NCI-H2171 treated with DMSO at 0.1 percent for 48 hours (cell line): Measurements from ENCODE around the gene MRM2.

Experiments
- DNase-seq: peaks from one replicate; lab custom pipeline; 2025; lab: John Stamatoyannopoulos, UW

MRM2 gene

DNA sequence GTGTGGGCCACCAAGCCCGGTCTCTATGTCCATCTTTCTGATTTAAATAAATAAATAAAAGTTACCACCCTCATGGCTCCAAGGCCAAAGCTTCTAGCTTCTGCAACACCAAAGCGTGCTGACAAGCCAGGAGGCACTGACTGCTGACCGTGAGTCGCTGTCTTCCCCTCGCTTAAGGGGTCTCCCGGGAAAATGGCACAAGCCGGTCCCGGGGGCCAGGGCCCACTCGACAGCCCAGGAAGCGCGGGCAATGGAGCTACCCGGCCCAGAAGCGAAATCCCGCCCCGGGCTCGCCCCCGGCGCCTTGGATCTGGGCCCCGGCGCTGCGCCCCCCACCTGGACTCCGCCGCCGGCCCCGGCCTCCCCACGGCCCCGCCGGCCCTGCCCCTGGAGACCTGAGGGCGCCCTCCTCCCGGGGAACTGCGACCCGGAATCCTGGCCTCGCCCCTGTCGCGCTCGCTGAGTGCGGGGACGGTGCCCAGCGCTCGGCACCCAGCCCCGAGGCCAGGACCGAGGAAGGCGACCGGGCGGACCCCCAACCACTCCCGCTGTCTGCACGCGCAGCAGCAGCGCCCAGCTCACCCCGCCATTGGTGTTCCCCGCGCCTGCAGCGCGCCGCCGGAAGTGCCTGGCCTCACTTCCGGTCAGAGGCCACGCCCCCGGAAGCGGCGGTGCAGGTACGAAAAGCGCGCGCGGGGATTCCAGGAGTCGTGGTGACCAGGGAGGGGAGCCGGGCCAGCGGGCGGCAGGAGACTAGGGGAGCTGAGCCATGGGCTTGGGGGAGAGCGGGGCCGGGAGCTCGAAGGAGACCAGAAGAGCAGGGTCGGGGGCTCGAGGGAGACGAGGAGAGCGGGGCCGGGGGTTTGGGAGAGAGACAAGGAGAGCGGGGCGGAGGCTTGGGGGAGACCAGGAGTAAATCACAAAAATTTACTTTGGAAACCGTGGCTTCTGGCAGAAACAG lies at the start of gene MRM2, which contains the start of gene NUDT1:
TSS of gene MRM2 (minus strand) at position 626 of the 961 bp plus-strand sequence. CDS start at position 590, 36 bp downstream.
TSS of gene NUDT1 (plus strand) at position 647 of the 961 bp plus-strand sequence. CDS start 2,349 bp downstream, outside the sequence.
- peak; percentile 61 for DNase-seq

- no peak for DNase-seq
Measured at GRCh38 chr7:2290877-2291276, 48.9 kb upstream of the MRM2 start.

DNA sequence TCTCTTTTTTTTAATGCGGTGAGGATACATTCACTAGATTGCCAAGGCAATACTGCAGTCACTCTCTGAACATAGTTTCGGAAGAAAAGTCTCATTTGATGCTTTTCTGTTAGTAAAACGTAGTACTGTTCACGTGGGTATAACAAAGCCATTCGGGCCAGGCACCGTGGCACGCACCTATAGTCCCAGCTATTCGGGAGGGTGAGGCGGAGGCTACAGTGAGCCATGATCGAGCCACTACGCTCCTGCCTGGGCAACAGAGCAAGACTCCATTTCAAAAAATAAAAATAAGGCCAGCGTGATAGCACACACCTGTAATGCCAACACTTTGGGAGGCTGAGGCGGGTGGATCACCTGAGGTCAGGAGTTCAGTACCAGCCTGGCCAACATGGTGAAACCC lies 47.6 kb upstream of the MRM2 start:
- DNase-seq: no peak

GRCh38 chr7:2289111-2289586 lies 47.1 kb upstream of the MRM2 start:
- DNase-seq: no peak

- no peak for DNase-seq
Measured at GRCh38 chr7:2288503-2288902, 46.5 kb upstream of the MRM2 start.

GRCh38 chr7:2287745-2288144 lies 45.7 kb upstream of the MRM2 start:
- no peak for DNase-seq

DNA sequence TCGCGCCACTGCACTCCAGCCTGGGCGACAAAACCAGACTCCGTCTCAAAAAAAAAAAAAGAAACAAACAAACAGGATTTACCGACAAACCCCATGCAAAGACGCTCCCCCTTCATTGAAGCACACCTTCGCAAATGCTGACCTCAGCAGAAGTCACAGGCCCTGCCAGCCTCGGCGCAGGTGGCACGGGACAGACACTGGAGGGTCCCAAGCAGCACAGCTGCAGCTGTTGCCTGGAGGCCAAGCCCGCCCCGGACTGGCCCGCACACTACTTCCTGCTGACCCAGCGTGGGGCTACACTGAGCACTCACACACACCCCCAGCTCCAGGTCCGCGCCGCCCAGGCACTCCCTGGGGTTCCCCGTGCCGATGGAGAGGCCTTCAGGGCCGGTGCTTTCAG lies 41.1 kb upstream of the MRM2 start:
- no peak for DNase-seq

DNA sequence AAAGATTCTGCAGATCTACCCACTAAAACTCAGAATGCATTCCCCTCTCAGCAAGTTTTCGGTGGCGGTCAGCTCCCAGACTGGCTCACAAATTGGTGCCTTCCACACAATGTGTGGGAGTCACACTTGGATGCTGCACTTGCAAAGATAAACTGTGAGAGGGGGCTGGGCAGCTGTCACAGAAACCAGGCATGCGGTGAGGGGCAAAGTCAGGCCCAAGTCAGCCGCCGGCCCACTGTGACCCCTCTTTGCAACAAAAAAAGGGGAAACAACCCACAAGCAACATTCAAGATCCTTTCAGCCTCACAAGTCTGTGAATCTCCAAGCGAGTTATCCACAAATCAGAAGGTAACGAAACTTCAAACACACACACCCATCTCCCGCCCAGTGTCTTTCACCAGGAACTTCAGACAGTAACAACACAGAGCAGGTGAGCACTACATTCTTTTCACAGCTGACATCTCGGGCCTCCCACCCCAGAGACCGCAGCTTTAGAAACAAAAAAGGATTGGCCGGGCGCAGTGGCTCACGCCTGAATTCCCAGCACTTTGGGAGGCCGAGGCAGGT lies 40.3 kb upstream of the MRM2 start:
- DNase-seq: no peak

DNA sequence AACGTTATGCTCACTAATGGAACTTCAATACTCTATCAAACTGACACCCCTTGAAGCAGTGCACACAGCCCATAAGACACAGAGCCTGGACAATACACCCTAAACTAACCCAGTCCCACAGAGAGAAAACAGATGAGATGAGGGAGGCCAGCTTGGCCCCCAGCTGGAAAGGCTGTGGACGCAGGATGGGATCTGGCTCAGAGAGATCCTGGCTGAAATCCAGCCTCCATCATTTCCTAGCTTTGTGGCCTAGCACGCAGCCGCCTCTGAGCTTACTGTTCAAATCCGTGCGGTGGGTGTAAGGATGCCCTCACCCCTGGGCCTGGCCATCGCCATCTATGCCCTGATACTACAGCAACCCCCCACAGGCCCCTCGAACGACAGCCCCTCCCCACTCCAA lies 39.5 kb upstream of the MRM2 start:
- DNase-seq: no peak

DNA sequence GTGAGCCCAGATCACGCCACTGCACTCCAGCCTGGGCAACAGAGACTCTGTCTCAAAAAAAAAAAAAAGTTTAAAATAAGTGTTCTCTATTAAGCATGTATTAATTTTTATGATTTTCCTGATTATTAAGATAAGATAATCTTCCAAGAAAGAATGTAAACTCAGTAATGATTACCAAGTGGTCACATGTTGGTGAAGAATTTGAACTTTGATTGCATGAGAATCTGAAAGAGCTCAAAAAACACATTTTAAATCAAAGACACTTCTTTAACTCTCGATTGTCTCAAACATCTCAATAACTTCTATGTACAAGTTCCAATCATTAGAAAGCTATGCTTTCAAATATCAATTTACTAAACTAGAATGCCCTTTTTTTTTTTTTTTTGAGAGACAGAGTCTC lies 38.4 kb upstream of the MRM2 start:
- no peak for DNase-seq

GRCh38 chr7:2279896-2280295 lies 37.9 kb upstream of the MRM2 start:
- peak; percentile 8 for DNase-seq

DNA sequence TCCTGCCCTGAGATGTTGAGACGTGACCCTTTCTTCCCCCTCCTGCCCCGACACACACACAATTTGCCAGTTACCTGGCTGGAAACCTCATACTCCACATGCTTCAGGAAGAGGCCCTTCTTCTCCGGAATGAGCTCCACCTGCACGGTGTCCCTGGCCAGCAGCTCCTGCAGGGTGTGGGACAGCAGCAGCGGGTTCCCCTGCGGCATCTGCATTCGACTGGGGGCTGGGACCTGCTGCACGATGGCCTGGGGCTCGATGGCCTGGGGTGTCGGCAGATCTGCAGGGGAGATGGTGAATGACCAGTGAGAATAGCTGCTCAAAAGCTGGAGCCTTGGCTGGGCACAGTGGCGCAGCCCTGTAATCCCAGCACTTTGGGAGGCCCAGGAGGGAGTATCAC lies 36.0 kb upstream of the MRM2 start:
- DNase-seq: no peak

GRCh38 chr7:2276107-2276506 lies 34.1 kb upstream of the MRM2 start:
- DNase-seq: no peak

DNA sequence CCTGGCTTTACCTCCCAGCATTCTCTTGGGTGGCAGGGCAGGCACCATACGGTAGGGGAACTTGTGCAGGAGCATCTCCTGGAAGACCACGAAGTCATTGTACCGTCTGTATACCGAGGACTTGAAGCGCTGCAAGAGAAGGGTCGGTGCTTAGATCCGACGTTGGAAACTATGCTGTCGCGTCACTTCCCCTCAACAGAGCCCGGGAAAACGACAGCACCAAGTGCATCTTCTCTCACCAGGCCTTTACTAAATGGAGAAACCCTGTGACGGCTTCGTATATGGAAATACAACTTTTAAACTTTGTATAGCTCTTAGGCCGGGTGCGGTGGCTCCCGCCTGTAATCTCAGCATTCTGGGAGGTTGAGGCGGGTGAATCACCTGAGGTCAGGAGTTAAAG lies 33.1 kb upstream of the MRM2 start:
- DNase-seq: no peak

DNA sequence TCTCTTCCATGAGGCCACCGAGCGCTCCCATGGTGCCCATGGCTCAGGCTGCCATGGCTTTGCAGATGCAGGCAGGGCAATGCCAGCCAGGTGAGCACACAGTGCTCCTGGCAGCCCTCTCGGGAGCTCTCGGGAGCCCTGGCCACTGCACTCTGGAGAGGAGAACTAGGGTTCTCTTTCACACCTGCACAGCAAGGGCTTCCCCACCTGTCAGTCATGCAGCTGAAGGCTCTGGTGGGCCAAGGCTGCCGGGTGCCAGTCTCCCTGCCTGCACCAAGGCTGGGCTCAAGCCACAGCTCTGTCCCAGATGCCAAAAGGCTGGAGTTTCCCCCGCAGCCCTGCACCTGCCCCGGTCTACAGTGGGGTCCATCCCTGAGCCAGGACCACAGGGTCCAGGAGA lies 32.7 kb upstream of the MRM2 start:
- no peak for DNase-seq

- no peak for DNase-seq
Measured at GRCh38 chr7:2273866-2274265, 31.9 kb upstream of the MRM2 start.

GRCh38 chr7:2272031-2272430 lies 30.0 kb upstream of the MRM2 start:
- DNase-seq: no peak

DNA sequence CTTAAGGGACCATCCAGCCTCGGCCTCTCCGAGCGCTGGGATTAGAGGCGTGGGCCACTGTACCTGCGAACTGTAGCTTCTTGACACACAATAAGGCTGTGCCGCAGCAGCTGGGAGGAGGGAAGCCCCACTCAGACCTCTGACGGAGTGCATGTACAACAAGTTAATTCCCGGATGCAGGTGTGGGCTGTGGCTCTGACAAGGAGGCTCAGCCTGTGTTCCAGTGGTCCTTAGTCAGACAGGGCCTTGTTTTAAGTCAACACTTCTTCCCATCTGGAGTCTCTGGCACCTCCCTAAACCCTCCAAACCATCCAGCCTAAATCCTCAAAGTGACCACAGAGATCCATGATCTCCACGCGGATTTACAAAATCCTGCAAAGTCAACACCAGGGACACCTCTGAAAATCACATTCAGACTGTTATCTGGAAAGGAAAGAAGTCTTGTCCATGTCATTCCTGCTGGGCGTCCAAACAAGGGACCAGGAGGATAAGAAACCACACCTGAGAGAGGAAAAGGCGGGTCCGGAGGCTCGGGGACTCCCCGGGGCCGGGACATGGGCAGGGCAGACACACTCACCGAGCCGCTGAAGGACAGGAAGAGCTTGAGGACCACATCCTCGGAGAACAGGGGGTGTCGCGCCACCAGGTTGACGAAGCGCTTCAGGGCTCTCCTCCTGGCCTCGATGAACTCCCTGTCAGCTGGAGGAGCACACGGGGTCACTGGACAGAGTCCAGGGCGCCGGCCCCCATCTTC lies 29.4 kb upstream of the MRM2 start:
- no peak for DNase-seq

DNA sequence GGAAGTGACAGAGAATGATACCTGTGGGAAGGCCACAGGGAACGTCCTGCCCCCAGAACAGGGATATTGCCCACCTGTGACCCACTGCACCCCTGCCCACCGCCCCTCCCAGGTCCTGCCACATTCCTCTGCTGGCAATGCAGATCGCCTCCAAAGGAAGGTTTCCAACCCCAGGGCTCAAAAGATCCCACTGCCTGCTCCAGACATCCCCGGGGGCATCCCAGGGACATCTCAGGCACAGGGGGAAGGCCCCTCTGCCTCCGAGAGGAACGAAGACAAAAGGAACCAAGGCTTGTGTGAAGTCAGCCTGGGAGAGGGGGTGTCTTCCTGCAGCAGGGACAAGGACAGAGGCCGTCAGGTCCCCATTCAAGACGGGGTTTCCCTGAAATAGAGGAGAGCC lies 28.5 kb upstream of the MRM2 start:
- DNase-seq: no peak

- peak; percentile 63 for DNase-seq
Measured at GRCh38 chr7:2269991-2270460, 28.0 kb upstream of the MRM2 start.

DNA sequence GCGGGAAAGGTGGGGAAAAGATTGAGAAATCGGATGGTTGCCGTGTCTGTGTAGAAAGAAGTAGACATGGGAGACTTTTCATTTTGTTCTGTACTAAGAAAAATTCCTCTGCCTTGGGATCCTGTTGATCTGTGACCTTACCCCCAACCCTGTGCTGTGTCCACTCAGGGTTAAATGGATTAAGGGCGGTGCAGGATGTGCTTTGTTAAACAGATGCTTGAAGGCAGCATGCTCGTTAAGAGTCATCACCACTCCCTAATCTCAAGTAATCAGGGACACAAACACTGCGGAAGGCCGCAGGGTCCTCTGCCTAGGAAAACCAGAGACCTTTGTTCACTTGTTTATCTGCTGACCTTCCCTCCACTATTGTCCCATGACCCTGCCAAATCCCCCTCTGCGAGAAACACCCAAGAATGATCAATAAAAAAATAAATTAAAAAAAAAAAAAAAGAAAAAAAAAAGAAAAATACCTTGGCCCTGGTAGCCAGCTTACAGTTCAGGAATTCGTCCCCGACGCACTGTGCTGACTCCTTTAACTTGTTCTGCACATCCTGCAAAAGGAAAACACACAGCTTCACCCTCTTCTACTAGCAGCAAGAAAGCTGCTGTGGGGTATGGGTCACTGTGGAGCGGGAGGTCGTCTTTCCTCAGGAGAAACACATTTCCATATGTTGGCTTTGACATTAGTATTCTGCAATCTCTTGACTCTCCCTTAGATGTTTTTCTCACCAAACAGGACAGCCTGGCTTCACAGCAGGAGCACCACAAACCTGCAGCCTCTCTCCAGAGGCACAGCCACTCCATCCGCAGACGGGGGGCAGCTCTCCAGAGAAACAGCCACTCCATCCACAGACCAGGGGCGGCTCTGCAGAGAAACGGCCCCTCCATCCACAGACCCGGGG lies 27.3 kb upstream of the MRM2 start:
- peak; percentile 18 for DNase-seq
